ENCODE results near the gene TPST2. TPM values are rescaled to one million over a fixed set of nuclear protein-coding genes. Genes with fewer than 3 reads are reported as not detected.

TPST2 gene
- total RNA-seq = 33.2 and 121 TPM in 2 replicates

GRCh38 chr22:26589845-26590736 is at the start of gene TPST2:
TSS of gene TPST2 (minus strand) at chr22:26590132. CDS start at chr22:26541630, 48,502 bp downstream.

GRCh38 chr22:26621663-26622062 is 31.7 kb upstream of the TPST2 start, which contains the start of gene CRYBA4:
TSS of gene CRYBA4 (plus strand) at chr22:26621963. CDS start at chr22:26622597, 634 bp downstream.

GRCh38 chr22:26617271-26618199 is 27.6 kb upstream of the TPST2 start, which contains the start of gene CRYBB1:
TSS of gene CRYBB1 (minus strand) at chr22:26618027. CDS start at chr22:26616319, 1,708 bp downstream.

DNA sequence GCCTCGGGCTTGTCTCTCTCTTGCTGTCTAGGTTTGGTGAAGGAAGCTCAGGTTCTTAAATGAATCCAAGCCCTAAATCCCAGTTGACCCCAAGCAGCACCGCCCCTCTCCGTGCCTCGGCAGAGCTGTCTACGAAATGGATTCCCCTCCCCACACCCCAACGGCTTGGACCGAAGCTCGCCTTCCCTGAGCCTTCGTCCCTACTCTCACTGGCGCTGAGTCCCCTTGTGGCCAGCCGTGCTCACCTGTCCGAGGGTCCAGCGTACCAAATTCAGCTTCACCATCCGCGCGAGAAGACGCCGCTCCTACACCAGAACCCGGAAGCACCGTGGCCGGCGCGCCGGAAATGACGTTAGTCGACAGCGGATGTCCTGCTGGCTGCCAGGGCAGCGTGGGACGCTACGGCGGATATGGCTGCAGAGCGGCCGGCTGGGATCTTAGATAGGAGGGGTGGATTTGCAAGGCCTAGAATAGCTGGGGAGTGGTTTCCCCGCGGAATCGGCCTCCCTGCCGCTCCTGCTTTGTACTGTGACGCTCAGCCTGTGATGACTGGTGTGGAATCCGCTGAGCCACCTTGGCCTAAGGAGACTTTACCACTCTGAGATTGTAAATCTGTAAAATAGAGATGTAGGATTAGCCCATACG is 77.7 kb downstream of the TPST2 start, which contains the start of gene TFIP11:
TSS of gene TFIP11 (minus strand) at position 325 of the 645 bp plus-strand sequence. CDS start 2,201 bp downstream, outside the sequence.

DNA sequence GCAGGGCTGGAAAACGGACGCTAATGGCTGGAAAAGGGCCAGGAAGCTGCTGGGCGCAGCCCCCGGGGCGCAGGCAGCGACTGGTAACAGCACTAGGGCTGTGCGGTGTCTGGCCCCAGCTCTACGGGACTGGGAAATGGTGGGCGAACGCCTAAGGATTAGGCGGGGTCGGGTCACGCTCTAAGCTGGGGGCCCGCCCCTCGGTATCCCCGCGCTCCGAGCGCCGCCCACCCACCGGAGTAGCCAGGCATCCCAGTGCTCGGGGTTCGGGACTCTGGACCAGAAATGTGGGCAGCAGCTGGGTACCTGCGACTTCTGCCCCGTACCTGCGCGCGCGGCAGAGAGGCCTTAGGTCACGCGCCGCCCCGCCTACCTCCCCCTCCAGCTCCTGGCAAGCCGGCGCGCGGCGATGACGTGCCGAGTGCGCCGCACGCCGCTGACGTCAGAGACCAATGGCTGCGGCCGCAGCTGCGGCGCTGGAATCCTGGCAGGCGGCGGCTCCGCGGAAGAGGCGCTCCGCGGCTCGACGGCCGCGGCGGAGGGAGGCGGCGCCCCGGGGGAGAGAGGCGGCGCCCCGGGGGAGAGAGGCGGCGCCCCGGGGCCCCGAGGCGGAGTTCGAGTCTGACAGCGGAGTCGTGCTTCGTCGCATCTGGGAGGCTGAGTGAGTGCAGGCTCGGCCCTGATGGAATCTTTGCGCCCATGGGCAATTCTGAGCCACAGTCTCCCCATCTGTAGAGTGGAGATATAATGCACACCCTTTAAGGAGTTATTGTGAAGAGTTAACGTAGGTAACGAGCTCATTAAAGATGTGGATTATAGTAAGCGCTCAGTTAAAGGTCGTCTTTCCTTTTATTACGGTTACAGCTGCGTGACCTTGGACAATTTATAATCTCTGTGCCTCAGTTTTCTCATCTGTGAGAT is 106.2 kb downstream of the TPST2 start, which contains the start of the genes HPS4 and SRRD:
TSS of gene HPS4 (minus strand) at position 345 of the 921 bp plus-strand sequence. CDS start 2,021 bp downstream, outside the sequence.
TSS of gene SRRD (plus strand) at position 439 of the 921 bp plus-strand sequence. CDS start at position 453, 14 bp downstream.

Other genes with a start within 250 kb of the TPST2 start
- 0.81 and 2.0 TPM in 2 replicates for gene ASPHD2, start 160.9 kb downstream of the TPST2 start, total RNA-seq
- gene HPS4, start 106.3 kb downstream of the TPST2 start, total RNA-seq = 12.3 and 23.2 TPM in 2 replicates
- gene SRRD, start 106.3 kb downstream of the TPST2 start, total RNA-seq = 9.1 and 19.2 TPM in 2 replicates
- 27.8 and 52.1 TPM in 2 replicates for gene TFIP11, start 77.7 kb downstream of the TPST2 start, total RNA-seq
- gene CRYBB1, start 27.9 kb upstream of the TPST2 start, total RNA-seq = not detected in 2 replicates
- not detected in 2 replicates for gene CRYBA4, start 31.8 kb upstream of the TPST2 start, total RNA-seq
- gene MIAT, start 67.5 kb upstream of the TPST2 start, total RNA-seq = 0.16 and 0.82 TPM in 2 replicates

Measured in bladder microvascular endothelial cell (primary cell).